GM23338 (cell line): ENCODE measurements around the gene ADAM10. TPM values are rescaled to one million over a fixed set of nuclear protein-coding genes. Genes with fewer than 3 reads are reported as not detected.

ENCODE experiments used
- ATAC-seq: fragments of 200-7000 bp; cut with Tn5 transposase; 3 replicates; pipeline ENCODE4 v1.9.1; 2020
- DNase-seq: peaks from one replicate; pipeline ENCODE4 v3.0.0-alpha.2; 2015; ENCODE audit warnings: low spot score
- H2AFZ ChIP-seq: fragments of 200-600 bp; sonication (generic); 2 replicates; pipeline ENCODE4 v1.8.0; 2016; ENCODE audit warnings: antibody characterized with exemption, mild to moderate bottlenecking, moderate library complexity
- H3F3A ChIP-seq: fragments of 200-600 bp; sonication (generic); replicated peaks from 2 replicates; pipeline ENCODE4 v1.8.0; 2017; ENCODE audit warnings: antibody characterized with exemption, mixed run types, low read depth
- H3K27ac ChIP-seq: fragments of 200-600 bp; sonication (generic); 2 replicates; pipeline ENCODE4 v1.6.1; 2016; ENCODE audit warnings: low read depth
- H3K27me3 ChIP-seq: fragments of 200-600 bp; sonication (generic); 2 replicates; pipeline ENCODE4 v1.8.0; 2016; ENCODE audit warnings: mild to moderate bottlenecking, mixed run types, moderate library complexity; ENCODE audit not compliant: insufficient read depth
- H3K36me3 ChIP-seq: fragments of 200-600 bp; sonication (generic); 2 replicates; pipeline ENCODE4 v1.8.0; 2016; ENCODE audit warnings: mild to moderate bottlenecking; ENCODE audit not compliant: insufficient read depth
- H3K4me1 ChIP-seq: fragments of 200-600 bp; sonication (generic); 2 replicates; pipeline ENCODE4 v1.8.0; 2016; ENCODE audit warnings: mild to moderate bottlenecking, moderate library complexity; ENCODE audit not compliant: insufficient read depth
- H3K4me2 ChIP-seq: fragments of 200-600 bp; sonication (generic); 2 replicates; pipeline ENCODE4 v1.7.1; 2017; ENCODE audit warnings: mixed run types
- H3K4me3 ChIP-seq: fragments of 200-600 bp; sonication (generic); 2 replicates; pipeline ENCODE4 v1.6.1; 2016; ENCODE audit warnings: mixed run types
- H3K79me2 ChIP-seq: fragments of 200-600 bp; sonication (generic); replicated peaks from 2 replicates; pipeline ENCODE4 v1.8.0; 2017; ENCODE audit warnings: mild to moderate bottlenecking; ENCODE audit not compliant: insufficient read depth
- H3K9me2 ChIP-seq: fragments of 200-600 bp; sonication (generic); 2 replicates; pipeline ENCODE4 v1.8.0; 2017; ENCODE audit not compliant: insufficient read depth
- H4K20me1 ChIP-seq: fragments of 200-600 bp; sonication (generic); replicated peaks from 2 replicates; pipeline ENCODE4 v1.8.0; 2017; ENCODE audit warnings: mild to moderate bottlenecking; ENCODE audit not compliant: insufficient read depth
- H3K27ac Mint-ChIP-seq: 2 replicates; pipeline ENCODE4 v1.8.0; 2020; ENCODE audit warnings: inconsistent platforms, mild to moderate bottlenecking, moderate library complexity, mixed read lengths
- H3K27me3 Mint-ChIP-seq: 3 replicates; pipeline ENCODE4 v1.8.0; 2022; ENCODE audit warnings: low read depth, mild to moderate bottlenecking, moderate library complexity, mixed read lengths, inconsistent platforms; ENCODE audit not compliant: insufficient read depth, poor library complexity
- H3K36me3 Mint-ChIP-seq: 3 replicates; pipeline ENCODE4 v1.8.0; 2021; ENCODE audit warnings: low read depth, mild to moderate bottlenecking, inconsistent platforms, moderate library complexity, mixed read lengths
- H3K4me1 Mint-ChIP-seq: 3 replicates; pipeline ENCODE4 v1.8.0; 2020; ENCODE audit warnings: mild to moderate bottlenecking, inconsistent platforms, mixed read lengths
- H3K4me3 Mint-ChIP-seq: 3 replicates; pipeline ENCODE4 v1.8.0; 2021; ENCODE audit warnings: moderate library complexity, mild to moderate bottlenecking, inconsistent platforms, mixed read lengths
- H3K9me3 Mint-ChIP-seq: 3 replicates; pipeline ENCODE4 v1.8.0; 2020; ENCODE audit warnings: moderate library complexity, mild to moderate bottlenecking, inconsistent platforms, mixed read lengths
- CREB1 ChIP-seq: fragments of 250-450 bp; sonication (Bioruptor Pico); IDR thresholded peaks from 2 replicates; pipeline ENCODE4 v1.5.0; 2020; ENCODE audit warnings: low read depth, mild to moderate bottlenecking, moderate library complexity
- CTCF ChIP-seq, 2 experiments: fragments of 200-600 bp in 1 of 2; sonication (generic) in 1 of 2; conservative IDR thresholded peaks; 2 replicates each; pipeline versions ENCODE4 v1.5.1 to v1.6.1; 2016 to 2017; ENCODE audit warnings: antibody characterized with exemption in 2 of 2, low read depth in 2 of 2, mild to moderate bottlenecking in 2 of 2, moderate library complexity in 1 of 2
- ETS1 ChIP-seq: IDR thresholded peaks from 2 replicates; pipeline ENCODE4 v1.6.1; 2016; ENCODE audit warnings: antibody characterized with exemption
- EZH2phosphoT487 ChIP-seq: fragments of 200-600 bp; sonication (generic); IDR thresholded peaks from one replicate; pipeline ENCODE4 v1.8.1; 2018; ENCODE audit warnings: antibody characterized with exemption; ENCODE audit not compliant: unreplicated experiment
- NANOG ChIP-seq: IDR thresholded peaks from 2 replicates; pipeline ENCODE4 v1.6.1; 2016; ENCODE audit warnings: antibody characterized with exemption, borderline replicate concordance
- POLR2AphosphoS5 ChIP-seq: IDR thresholded peaks from 2 replicates; pipeline ENCODE4 v1.6.1; 2016; ENCODE audit warnings: antibody characterized with exemption, low read depth
- STAT1 ChIP-seq: IDR thresholded peaks from one replicate; pipeline ENCODE4 v1.6.1; 2016; ENCODE audit warnings: antibody characterized with exemption; ENCODE audit not compliant: unreplicated experiment
- ZNF331 ChIP-seq: fragments of 250-450 bp; sonication (Bioruptor Pico); IDR thresholded peaks from 2 replicates; pipeline ENCODE4 v1.5.0; 2020; ENCODE audit warnings: low read depth, mild to moderate bottlenecking, moderate library complexity
- polyA plus RNA-seq: library from polyadenylated mRNA; unstranded; fragments of >200 nt; fragmentation: Nextera tagmentation; extraction: Ambion mirVana; gene quantifications from 2 replicates; pipeline ENCODE4 v1.2.1, GENCODE V29; 2016
- total RNA-seq: library from RNA; depleted of rRNA; stranded (reverse); fragments of >200 nt; shearing (Covaris generic); gene quantifications from 2 replicates; pipeline ENCODE4 v1.2.3, GENCODE V29; 2014
- TF ChIP-seq, protein P1 (sequence below): fragments of 250-450 bp; sonication (Bioruptor Pico); IDR thresholded peaks from 2 replicates; pipeline ENCODE4 v1.5.0; 2020; ENCODE audit warnings: mild to moderate bottlenecking, moderate library complexity
- TF ChIP-seq, protein P2 (sequence below): IDR thresholded peaks from one replicate; pipeline ENCODE4 v1.6.1; 2018; ENCODE audit warnings: antibody characterized with exemption; ENCODE audit not compliant: unreplicated experiment

The ADAM10 gene
- total and polyA plus RNA-seq, 2 experiments from 2014 or later: 25.0 to 114 TPM

- TF ChIP-seq, protein P1, sequence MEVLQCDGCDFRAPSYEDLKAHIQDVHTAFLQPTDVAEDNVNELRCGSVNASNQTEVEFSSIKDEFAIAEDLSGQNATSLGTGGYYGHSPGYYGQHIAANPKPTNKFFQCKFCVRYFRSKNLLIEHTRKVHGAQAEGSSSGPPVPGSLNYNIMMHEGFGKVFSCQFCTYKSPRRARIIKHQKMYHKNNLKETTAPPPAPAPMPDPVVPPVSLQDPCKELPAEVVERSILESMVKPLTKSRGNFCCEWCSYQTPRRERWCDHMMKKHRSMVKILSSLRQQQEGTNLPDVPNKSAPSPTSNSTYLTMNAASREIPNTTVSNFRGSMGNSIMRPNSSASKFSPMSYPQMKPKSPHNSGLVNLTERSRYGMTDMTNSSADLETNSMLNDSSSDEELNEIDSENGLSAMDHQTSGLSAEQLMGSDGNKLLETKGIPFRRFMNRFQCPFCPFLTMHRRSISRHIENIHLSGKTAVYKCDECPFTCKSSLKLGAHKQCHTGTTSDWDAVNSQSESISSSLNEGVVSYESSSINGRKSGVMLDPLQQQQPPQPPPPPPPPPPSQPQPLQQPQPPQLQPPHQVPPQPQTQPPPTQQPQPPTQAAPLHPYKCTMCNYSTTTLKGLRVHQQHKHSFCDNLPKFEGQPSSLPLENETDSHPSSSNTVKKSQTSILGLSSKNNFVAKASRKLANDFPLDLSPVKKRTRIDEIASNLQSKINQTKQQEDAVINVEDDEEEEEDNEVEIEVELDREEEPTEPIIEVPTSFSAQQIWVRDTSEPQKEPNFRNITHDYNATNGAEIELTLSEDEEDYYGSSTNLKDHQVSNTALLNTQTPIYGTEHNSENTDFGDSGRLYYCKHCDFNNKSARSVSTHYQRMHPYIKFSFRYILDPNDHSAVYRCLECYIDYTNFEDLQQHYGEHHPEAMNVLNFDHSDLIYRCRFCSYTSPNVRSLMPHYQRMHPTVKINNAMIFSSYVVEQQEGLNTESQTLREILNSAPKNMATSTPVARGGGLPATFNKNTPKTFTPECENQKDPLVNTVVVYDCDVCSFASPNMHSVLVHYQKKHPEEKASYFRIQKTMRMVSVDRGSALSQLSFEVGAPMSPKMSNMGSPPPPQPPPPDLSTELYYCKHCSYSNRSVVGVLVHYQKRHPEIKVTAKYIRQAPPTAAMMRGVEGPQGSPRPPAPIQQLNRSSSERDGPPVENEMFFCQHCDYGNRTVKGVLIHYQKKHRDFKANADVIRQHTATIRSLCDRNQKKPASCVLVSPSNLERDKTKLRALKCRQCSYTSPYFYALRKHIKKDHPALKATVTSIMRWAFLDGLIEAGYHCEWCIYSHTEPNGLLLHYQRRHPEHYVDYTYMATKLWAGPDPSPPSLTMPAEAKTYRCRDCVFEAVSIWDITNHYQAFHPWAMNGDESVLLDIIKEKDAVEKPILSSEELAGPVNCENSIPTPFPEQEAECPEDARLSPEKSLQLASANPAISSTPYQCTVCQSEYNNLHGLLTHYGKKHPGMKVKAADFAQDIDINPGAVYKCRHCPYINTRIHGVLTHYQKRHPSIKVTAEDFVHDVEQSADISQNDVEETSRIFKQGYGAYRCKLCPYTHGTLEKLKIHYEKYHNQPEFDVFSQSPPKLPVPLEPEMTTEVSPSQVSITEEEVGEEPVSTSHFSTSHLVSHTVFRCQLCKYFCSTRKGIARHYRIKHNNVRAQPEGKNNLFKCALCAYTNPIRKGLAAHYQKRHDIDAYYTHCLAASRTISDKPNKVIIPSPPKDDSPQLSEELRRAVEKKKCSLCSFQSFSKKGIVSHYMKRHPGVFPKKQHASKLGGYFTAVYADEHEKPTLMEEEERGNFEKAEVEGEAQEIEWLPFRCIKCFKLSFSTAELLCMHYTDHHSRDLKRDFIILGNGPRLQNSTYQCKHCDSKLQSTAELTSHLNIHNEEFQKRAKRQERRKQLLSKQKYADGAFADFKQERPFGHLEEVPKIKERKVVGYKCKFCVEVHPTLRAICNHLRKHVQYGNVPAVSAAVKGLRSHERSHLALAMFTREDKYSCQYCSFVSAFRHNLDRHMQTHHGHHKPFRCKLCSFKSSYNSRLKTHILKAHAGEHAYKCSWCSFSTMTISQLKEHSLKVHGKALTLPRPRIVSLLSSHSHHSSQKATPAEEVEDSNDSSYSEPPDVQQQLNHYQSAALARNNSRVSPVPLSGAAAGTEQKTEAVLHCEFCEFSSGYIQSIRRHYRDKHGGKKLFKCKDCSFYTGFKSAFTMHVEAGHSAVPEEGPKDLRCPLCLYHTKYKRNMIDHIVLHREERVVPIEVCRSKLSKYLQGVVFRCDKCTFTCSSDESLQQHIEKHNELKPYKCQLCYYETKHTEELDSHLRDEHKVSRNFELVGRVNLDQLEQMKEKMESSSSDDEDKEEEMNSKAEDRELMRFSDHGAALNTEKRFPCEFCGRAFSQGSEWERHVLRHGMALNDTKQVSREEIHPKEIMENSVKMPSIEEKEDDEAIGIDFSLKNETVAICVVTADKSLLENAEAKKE (CRISPR knock-in tag): no peak
- TF ChIP-seq CTCF (conservative IDR thresholded peaks at IDR 0.05; ENCODE audit: low read depth in 2 of 2) (no peak), ZNF331 (no peak), EZH2phosphoT487 (no peak), POLR2AphosphoS5 (no peak)
Measured at GRCh38 chr15:58701376-58701775, 48.1 kb downstream of the ADAM10 start (continued).

DNA sequence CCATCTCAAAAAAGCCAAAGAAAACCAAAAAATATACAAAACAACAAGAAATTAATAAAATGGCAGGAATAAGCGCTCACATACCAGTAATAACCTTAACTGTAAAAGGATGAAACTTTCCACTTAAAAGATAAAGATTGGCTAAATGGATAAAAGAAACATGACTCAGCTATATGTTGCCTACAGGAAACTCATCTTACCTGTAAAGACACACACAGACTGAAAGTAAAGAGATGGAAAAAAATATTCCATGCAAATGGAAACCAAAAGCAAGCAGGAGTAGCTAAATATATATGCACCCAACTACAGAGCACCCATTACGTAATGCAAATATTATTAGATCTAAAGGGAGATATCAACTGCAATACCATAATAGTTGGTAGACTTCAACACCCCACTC, 49.7 kb downstream of the ADAM10 start:
- Mint-ChIP-seq H3K4me1 (peaks cover 25% of the 10 kb centered on the region), H3K9me3 (peaks cover 8% of the 10 kb centered on the region; the same call in 2 of the 3 replicates), H3K27ac (no peak overlapping the region; the same call in 1 of the 2 replicates), H3K36me3 (peaks cover 27% of the 10 kb centered on the region), H3K27me3 (peaks cover 11% of the 10 kb centered on the region), H3K4me3 (no peak overlapping the region)
- Histone ChIP-seq H3K36me3 (no peaks in the 10 kb centered on the region), H3K4me1 (peaks cover 13% of the 10 kb centered on the region), H3K4me3 (no peak overlapping the region), H3K27me3 (no peaks in the 10 kb centered on the region), H2AFZ (no peak overlapping the region), H3F3A (no peaks in the 10 kb centered on the region), H3K79me2 (peaks cover 100% of the 10 kb centered on the region), H3K4me2 (no peak overlapping the region), H4K20me1 (peaks cover 31% of the 10 kb centered on the region; the same call in 1 of the 2 replicates), H3K9me2 (no peaks in the 10 kb centered on the region), H3K27ac (no peak overlapping the region)
- no peak for ATAC-seq
- DNase-seq: no peak
- no peak for TF ChIP-seq CTCF (conservative IDR thresholded peaks at IDR 0.05; ENCODE audit: low read depth in 2 of 2)
- TF ChIP-seq ETS1: no peak
- no peak for TF ChIP-seq POLR2AphosphoS5
- no peak for TF ChIP-seq CREB1 (CRISPR knock-in tag)
- TF ChIP-seq, protein P2, sequence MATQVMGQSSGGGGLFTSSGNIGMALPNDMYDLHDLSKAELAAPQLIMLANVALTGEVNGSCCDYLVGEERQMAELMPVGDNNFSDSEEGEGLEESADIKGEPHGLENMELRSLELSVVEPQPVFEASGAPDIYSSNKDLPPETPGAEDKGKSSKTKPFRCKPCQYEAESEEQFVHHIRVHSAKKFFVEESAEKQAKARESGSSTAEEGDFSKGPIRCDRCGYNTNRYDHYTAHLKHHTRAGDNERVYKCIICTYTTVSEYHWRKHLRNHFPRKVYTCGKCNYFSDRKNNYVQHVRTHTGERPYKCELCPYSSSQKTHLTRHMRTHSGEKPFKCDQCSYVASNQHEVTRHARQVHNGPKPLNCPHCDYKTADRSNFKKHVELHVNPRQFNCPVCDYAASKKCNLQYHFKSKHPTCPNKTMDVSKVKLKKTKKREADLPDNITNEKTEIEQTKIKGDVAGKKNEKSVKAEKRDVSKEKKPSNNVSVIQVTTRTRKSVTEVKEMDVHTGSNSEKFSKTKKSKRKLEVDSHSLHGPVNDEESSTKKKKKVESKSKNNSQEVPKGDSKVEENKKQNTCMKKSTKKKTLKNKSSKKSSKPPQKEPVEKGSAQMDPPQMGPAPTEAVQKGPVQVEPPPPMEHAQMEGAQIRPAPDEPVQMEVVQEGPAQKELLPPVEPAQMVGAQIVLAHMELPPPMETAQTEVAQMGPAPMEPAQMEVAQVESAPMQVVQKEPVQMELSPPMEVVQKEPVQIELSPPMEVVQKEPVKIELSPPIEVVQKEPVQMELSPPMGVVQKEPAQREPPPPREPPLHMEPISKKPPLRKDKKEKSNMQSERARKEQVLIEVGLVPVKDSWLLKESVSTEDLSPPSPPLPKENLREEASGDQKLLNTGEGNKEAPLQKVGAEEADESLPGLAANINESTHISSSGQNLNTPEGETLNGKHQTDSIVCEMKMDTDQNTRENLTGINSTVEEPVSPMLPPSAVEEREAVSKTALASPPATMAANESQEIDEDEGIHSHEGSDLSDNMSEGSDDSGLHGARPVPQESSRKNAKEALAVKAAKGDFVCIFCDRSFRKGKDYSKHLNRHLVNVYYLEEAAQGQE: no peak
- no peak for TF ChIP-seq STAT1
- TF ChIP-seq EZH2phosphoT487: no peak
- no peak for TF ChIP-seq NANOG
